ENCODE data around the gene VN1R5. TPM values are rescaled to one million over a fixed set of nuclear protein-coding genes. Genes with fewer than 3 reads are reported as not detected.

VN1R5 gene
- total and polyA plus RNA-seq, 2 donors from 2014 or later: not detected

- H3K36me3 ChIP-seq (ENCODE audit: control insufficient read depth in 2 of 3, insufficient read depth in 3 of 3, low read length in 3 of 3): no peaks in the 10 kb centered on the region
- H3K4me3 ChIP-seq (ENCODE audit: low read length in 3 of 3): no peak overlapping the region
- H3K4me1 ChIP-seq (ENCODE audit: control insufficient read depth in 2 of 3, insufficient read depth in 2 of 3, low read depth in 1 of 3, low read length in 3 of 3): peaks cover 0 to 12% (median 5%) of the 10 kb centered on the region in 3 donors
- H3K27ac ChIP-seq (ENCODE audit: low read depth in 2 of 2, low read length in 2 of 2): no peak overlapping the region
- H3K27me3 ChIP-seq (ENCODE audit: control insufficient read depth, insufficient read depth, low read length): no peaks in the 10 kb centered on the region
- no peak overlapping the region for H3K9ac ChIP-seq (ENCODE audit: low read length in 3 of 3)
- no peaks in the 10 kb centered on the region for H3K9me3 ChIP-seq (ENCODE audit: control insufficient read depth in 2 of 3, insufficient read depth in 1 of 3, low read length in 3 of 3)
- FAIRE-seq (no peak), DNase-seq (peak in 2 of 5 donors; percentile 5 to 43)
- intact Hi-C loops (cut with DNase I): no loop called here
- TF ChIP-seq CTCF (IDR thresholded peaks at IDR 0.05; ENCODE audit: borderline replicate concordance, extremely low read depth, insufficient read depth): no peak
Observed at GRCh38 chr1:247211339-247211738, 44.5 kb upstream of the VN1R5 start.

GRCh38 chr1:247212012-247212411, 43.9 kb upstream of the VN1R5 start:
- Histone ChIP-seq H3K27ac (ENCODE audit: low read depth in 2 of 2, low read length in 2 of 2) (no peak overlapping the region), H3K9me3 (ENCODE audit: control insufficient read depth in 2 of 3, insufficient read depth in 1 of 3, low read length in 3 of 3) (no peaks in the 10 kb centered on the region), H3K27me3 (ENCODE audit: control insufficient read depth, insufficient read depth, low read length) (no peaks in the 10 kb centered on the region), H3K4me1 (ENCODE audit: control insufficient read depth in 2 of 3, insufficient read depth in 2 of 3, low read depth in 1 of 3, low read length in 3 of 3) (peaks cover 0 to 12% (median 5%) of the 10 kb centered on the region in 3 donors), H3K9ac (ENCODE audit: low read length in 3 of 3) (no peak overlapping the region), H3K36me3 (ENCODE audit: control insufficient read depth in 2 of 3, insufficient read depth in 3 of 3, low read length in 3 of 3) (no peaks in the 10 kb centered on the region), H3K4me3 (ENCODE audit: low read length in 3 of 3) (no peak overlapping the region)
- DNase-seq (peak in 1 of 5 donors; percentile 24), FAIRE-seq (no peak)
- intact Hi-C loops (cut with DNase I): no loop called here
- TF ChIP-seq CTCF (IDR thresholded peaks at IDR 0.05; ENCODE audit: borderline replicate concordance, extremely low read depth, insufficient read depth): no peak

DNA sequence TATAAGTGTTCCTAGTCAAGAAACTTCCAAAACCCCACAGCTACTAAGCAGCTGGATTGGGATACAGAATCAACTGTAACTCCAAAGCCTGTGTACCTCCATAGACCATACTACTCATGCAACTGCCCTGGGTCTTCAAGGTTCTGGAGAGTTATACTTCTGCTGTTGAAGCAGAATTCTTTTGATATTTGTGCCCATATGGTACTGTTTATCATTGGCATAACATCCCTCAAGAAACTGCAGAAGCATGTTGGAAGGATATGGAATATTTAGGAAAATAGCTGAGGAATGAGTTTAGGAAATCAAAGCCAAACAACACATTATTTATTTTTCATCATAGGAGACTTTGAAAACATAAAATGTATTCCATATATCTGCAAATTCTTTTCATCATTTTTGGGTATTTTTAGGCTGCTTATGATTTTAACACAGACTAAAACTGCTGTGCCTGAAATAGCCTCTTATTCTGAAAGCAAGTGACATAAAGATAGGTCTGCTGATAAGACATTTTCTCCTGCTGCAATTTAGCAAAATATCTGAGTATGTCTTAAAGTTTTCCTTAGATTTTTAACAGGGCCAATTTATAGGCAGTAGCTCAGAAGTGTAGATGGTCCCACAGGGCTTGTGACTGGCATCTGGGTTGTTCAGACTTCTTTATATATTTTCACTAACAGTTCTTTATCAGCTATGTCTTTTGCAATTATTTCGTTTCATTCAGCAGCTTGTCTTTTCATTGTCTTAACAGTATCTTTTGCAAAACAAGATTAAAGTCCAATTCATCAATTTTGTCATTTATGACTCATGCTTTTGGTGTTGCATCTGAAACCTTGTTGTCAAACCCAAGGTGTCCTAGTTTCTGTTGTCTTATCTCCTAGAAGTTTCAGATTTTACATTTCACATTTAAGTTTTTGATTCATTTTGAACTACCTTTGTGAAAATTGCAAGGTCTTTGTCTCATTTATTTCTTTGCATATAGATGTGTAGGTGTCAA, 43.0 kb upstream of the VN1R5 start:
- FAIRE-seq (no peak), DNase-seq (no peak)
- H3K36me3 ChIP-seq (ENCODE audit: control insufficient read depth in 2 of 3, insufficient read depth in 3 of 3, low read length in 3 of 3): no peaks in the 10 kb centered on the region
- no peaks in the 10 kb centered on the region for H3K9me3 ChIP-seq (ENCODE audit: control insufficient read depth in 2 of 3, insufficient read depth in 1 of 3, low read length in 3 of 3)
- intact Hi-C loops (cut with DNase I): no loop called here
- no peak for TF ChIP-seq CTCF (IDR thresholded peaks at IDR 0.05; ENCODE audit: borderline replicate concordance, extremely low read depth, insufficient read depth)
- no peak overlapping the region for H3K4me3 ChIP-seq (ENCODE audit: low read length in 3 of 3)
- no peaks in the 10 kb centered on the region for H3K27me3 ChIP-seq (ENCODE audit: control insufficient read depth, insufficient read depth, low read length)
- H3K4me1 ChIP-seq (ENCODE audit: control insufficient read depth in 2 of 3, insufficient read depth in 2 of 3, low read depth in 1 of 3, low read length in 3 of 3): peaks cover 0 to 12% (median 5%) of the 10 kb centered on the region in 3 donors
- H3K9ac ChIP-seq (ENCODE audit: low read length in 3 of 3): no peak overlapping the region
- H3K27ac ChIP-seq (ENCODE audit: low read depth in 2 of 2, low read length in 2 of 2): no peak overlapping the region

All from kidney (tissue), 14 donors.